Measurements from ENCODE around the gene ICE2. TPM values are rescaled to one million over a fixed set of nuclear protein-coding genes. Genes with fewer than 3 reads are reported as not detected.

The ICE2 gene
- total and polyA plus RNA-seq, 12 donors: 6.3 to 33.4 (median 26.7) TPM

- intact Hi-C loops (cut with DNase I): loop anchor here in 2 of 10 donors (5.0 to 10.0 kb wide), 2 partner anchors 87 to 764 kb away; partner anchors contain the start of gene BNIP2 (in 1 of the 2)
- WGBS, 2 donors: 72 to 74% methylated on average over 5 of the region's 5 CpGs
- ATAC-seq: no peak
These were observed 30.1 kb downstream of the ICE2 start for GRCh38 chr15:60448668-60449360.

GRCh38 chr15:60444289-60444912 is 34.5 kb downstream of the ICE2 start:
- H3K27me3 ChIP-seq: no peaks in the 10 kb centered on the region
- peaks cover 0 to 6% (median 0%) of the 10 kb centered on the region in 9 donors for H3K4me1 ChIP-seq
- no peak overlapping the region for H3K4me3 ChIP-seq
- H3K36me3 ChIP-seq: peaks cover 0 to 81% (median 18%) of the 10 kb centered on the region in 9 donors
- no peak overlapping the region for H3K27ac ChIP-seq
- WGBS, 2 donors: 90 to 91% methylated on average over 6 of the region's 6 CpGs
- no peaks in the 10 kb centered on the region for H3K9me3 ChIP-seq
- TF ChIP-seq CTCF (IDR thresholded peaks at IDR 0.05): peak; percentile 23 to 76 (median 68)
- intact Hi-C loops (cut with DNase I): loop anchor here in 6 of 10 donors (1.0 to 10.0 kb wide), 5 partner anchors 82 to 760 kb away; partner anchors contain the start of gene BNIP2 (in 1 of the 6)
- ATAC-seq (no peak), DNase-seq (no peak)

More at GRCh38 chr15:60448668-60449360, 30.1 kb downstream of the ICE2 start:
- Histone ChIP-seq H3K4me3 (no peak overlapping the region), H3K36me3 (peaks cover 0 to 89% (median 38%) of the 10 kb centered on the region in 9 donors), H3K4me1 (peaks cover 0 to 6% (median 0%) of the 10 kb centered on the region in 9 donors), H3K9me3 (no peaks in the 10 kb centered on the region), H3K27ac (no peak overlapping the region), H3K27me3 (no peaks in the 10 kb centered on the region)
- no peak for DNase-seq
- no peak for TF ChIP-seq CTCF (IDR thresholded peaks at IDR 0.05)

- intact Hi-C loops (cut with DNase I): loop anchor here in 3 of 10 donors (5.0 to 10.0 kb wide), 3 partner anchors 80 to 758 kb away; partner anchors contain the start of gene BNIP2 (in 1 of the 3)
- TF ChIP-seq CTCF (IDR thresholded peaks at IDR 0.05): no peak
- WGBS, 2 donors: 86 to 90% methylated on average over 3 of the region's 3 CpGs
- Histone ChIP-seq H3K9me3 (no peaks in the 10 kb centered on the region), H3K27me3 (no peaks in the 10 kb centered on the region), H3K4me3 (no peak overlapping the region), H3K4me1 (peaks cover 0 to 6% (median 0%) of the 10 kb centered on the region in 9 donors), H3K36me3 (peaks cover 0 to 81% (median 3%) of the 10 kb centered on the region in 9 donors), H3K27ac (no peak overlapping the region)
- no peak for DNase-seq
- no peak for ATAC-seq
These were observed 36.2 kb downstream of the ICE2 start for GRCh38 chr15:60442763-60443162.

- 90 to 96% methylated on average over 2 of the region's 2 CpGs for WGBS, 2 donors
- DNase-seq (no peak), ATAC-seq (no peak)
- Histone ChIP-seq H3K9me3 (no peaks in the 10 kb centered on the region), H3K4me1 (peaks cover 0 to 6% (median 0%) of the 10 kb centered on the region in 9 donors), H3K27me3 (no peaks in the 10 kb centered on the region), H3K27ac (no peak overlapping the region), H3K36me3 (peaks cover 0 to 81% (median 4%) of the 10 kb centered on the region in 9 donors), H3K4me3 (no peak overlapping the region)
- intact Hi-C loops (cut with DNase I): loop anchor here in 3 of 10 donors (5.0 to 10.0 kb wide), 3 partner anchors 80 to 757 kb away; partner anchors contain the start of gene BNIP2 (in 1 of the 3)
- TF ChIP-seq CTCF (IDR thresholded peaks at IDR 0.05): no peak
These were observed 36.8 kb downstream of the ICE2 start for GRCh38 chr15:60442031-60442650.

All from heart right ventricle (tissue), 16 donors.